ENCODE results near the gene PKP2.

PKP2 gene

GRCh38 chr12:32773691-32774090, 122.9 kb downstream of the PKP2 start:
- no peak overlapping the region for H3K4me3 ChIP-seq (ENCODE audit: low read depth, low read length)
- DNase-seq (ENCODE audit: low read depth): no peak

- no peak for DNase-seq (ENCODE audit: low read depth)
- no peak overlapping the region for H3K4me3 ChIP-seq (ENCODE audit: low read depth, low read length)
These were observed 126.4 kb downstream of the PKP2 start for GRCh38 chr12:32770141-32770540.

GRCh38 chr12:32768518-32768917, 128.1 kb downstream of the PKP2 start:
- H3K4me3 ChIP-seq (ENCODE audit: low read depth, low read length): no peak overlapping the region
- DNase-seq (ENCODE audit: low read depth): no peak

GRCh38 chr12:32765906-32766305, 130.7 kb downstream of the PKP2 start:
- H3K4me3 ChIP-seq (ENCODE audit: low read depth, low read length): no peak overlapping the region
- DNase-seq (ENCODE audit: low read depth): no peak

GRCh38 chr12:32761716-32762115, 134.9 kb downstream of the PKP2 start:
- DNase-seq (ENCODE audit: low read depth): no peak
- no peak overlapping the region for H3K4me3 ChIP-seq (ENCODE audit: low read depth, low read length)

DNA sequence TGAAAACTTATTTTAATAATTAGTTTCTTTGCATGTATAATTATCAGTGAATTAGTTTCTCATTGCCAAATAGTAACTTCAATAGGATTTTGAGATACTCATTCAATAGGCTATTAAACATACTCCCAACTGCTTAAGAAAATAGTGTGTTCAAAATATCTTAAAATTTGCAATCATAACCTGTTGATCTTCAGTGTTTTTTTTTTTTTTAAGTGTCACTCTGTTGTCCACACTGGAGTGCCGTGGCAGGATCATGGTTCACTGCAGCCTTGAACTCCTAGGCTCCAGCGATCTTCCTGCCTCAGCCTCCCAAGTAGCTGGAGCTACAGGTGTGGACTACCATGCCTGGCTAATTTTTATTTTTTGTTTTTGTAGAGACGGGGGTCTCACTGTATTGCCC, 139.4 kb downstream of the PKP2 start:
- H3K4me3 ChIP-seq (ENCODE audit: low read depth, low read length): no peak overlapping the region
- no peak for DNase-seq (ENCODE audit: low read depth)

GRCh38 chr12:32756476-32757066, 140.0 kb downstream of the PKP2 start:
- peak overlapping the region; percentile 100 for H3K4me3 ChIP-seq (ENCODE audit: low read depth, low read length)

DNA sequence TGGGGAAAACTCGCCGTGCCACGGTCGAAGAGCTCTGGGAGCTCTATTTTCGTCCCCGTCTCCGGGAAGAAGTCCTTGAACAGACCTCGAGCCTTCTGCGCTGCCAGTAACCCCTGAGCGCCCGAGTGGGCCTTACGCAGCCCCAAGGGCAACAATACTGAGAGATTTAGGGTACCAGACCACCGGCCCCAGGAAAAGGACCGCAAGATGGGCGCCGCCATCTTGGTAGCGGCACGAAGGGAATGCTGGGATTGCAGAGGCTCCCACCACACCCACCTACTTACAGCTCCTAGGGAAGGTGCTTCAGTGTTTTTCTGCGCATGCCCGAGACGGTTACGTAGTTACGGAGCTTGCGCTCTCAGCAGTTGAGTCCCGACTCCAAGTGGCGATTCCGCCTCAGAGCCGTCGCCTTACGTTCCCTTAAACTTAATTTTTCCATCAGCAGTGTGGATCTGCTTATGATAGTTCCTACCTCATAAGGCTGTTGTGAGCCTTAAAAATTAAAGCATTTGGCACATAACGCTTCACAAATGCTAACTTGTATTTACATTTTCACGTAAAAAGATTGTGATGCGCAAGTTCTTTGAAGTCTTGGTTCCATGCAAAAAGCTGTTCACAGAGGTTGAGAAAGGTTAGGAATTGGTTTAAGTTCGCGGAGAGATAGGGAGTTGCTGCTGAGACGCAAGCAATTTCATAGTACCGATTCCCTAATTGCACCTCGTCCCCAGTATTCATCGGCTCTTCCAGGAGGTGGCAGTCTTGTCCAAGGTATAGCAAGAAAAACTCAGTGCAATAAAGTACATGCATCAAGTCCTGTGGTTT, 140.7 kb downstream of the PKP2 start, which contains the start of gene YARS2:
Gene YARS2 (minus strand): TSS at position 244 of the 822 bp plus-strand sequence. CDS start 23 bp downstream, at position 221.
- peak; percentile 95 for DNase-seq (ENCODE audit: low read depth)
- H3K4me3 ChIP-seq (ENCODE audit: low read depth, low read length): peak within 1 kb of the TSS; percentile 100

More at GRCh38 chr12:32756476-32757066, 140.0 kb downstream of the PKP2 start:
- no peak for DNase-seq (ENCODE audit: low read depth)

GRCh38 chr12:32755051-32755653, 141.4 kb downstream of the PKP2 start:
- peak overlapping the region; percentile 100 for H3K4me3 ChIP-seq (ENCODE audit: low read depth, low read length)
- DNase-seq (ENCODE audit: low read depth): peak; percentile 41

GRCh38 chr12:32754111-32754510, 142.5 kb downstream of the PKP2 start:
- H3K4me3 ChIP-seq (ENCODE audit: low read depth, low read length): peak overlapping the region; percentile 100

GRCh38 chr12:32753605-32754004, 143.0 kb downstream of the PKP2 start:
- H3K4me3 ChIP-seq (ENCODE audit: low read depth, low read length): peak overlapping the region; percentile 100
- DNase-seq (ENCODE audit: low read depth): no peak

More at GRCh38 chr12:32754111-32754510, 142.5 kb downstream of the PKP2 start:
- no peak for DNase-seq (ENCODE audit: low read depth)

- DNase-seq (ENCODE audit: low read depth): no peak
- no peak overlapping the region for H3K4me3 ChIP-seq (ENCODE audit: low read depth, low read length)
These were observed 153.3 kb downstream of the PKP2 start for GRCh38 chr12:32743264-32743663.

GRCh38 chr12:32742133-32742532, 154.4 kb downstream of the PKP2 start:
- no peak for DNase-seq (ENCODE audit: low read depth)
- H3K4me3 ChIP-seq (ENCODE audit: low read depth, low read length): no peak overlapping the region

Data from skeletal muscle cell (primary cell).